Fibroblast of lung (primary cell): ENCODE data around the gene ETV6. TPM values are rescaled to one million over a fixed set of nuclear protein-coding genes. Genes with fewer than 3 reads are reported as not detected.

ENCODE experiments used
- DNase-seq, 2 donors: peaks; one replicate each; pipeline versions ENCODE4 v3.0.0 to v3.0.0-alpha.2; 2010; ENCODE audit warnings: low read depth in 2 of 2
- H2AFZ ChIP-seq: 2 replicates; pipeline ENCODE4 v1.5.1; 2012; ENCODE audit warnings: low read length, control low read depth, inconsistent platforms
- H3K27ac ChIP-seq: 2 replicates; pipeline ENCODE4 v1.5.1; 2011; ENCODE audit warnings: low read length, control low read depth; ENCODE audit not compliant: insufficient read depth
- H3K27me3 ChIP-seq: 2 replicates; pipeline ENCODE4 v1.5.1; 2011; ENCODE audit warnings: mild to moderate bottlenecking, low read length; ENCODE audit not compliant: control insufficient read depth, insufficient read depth
- H3K36me3 ChIP-seq: 2 replicates; pipeline ENCODE4 v1.5.1; 2011; ENCODE audit warnings: low read length; ENCODE audit not compliant: control insufficient read depth, insufficient read depth
- H3K4me1 ChIP-seq: 2 replicates; pipeline ENCODE4 v1.5.1; 2011; ENCODE audit warnings: low read length; ENCODE audit not compliant: control insufficient read depth, insufficient read depth; ENCODE audit errors: extremely low read depth
- H3K4me2 ChIP-seq: 2 replicates; pipeline ENCODE4 v1.5.1; 2011; ENCODE audit warnings: low read length, control low read depth; ENCODE audit not compliant: insufficient read depth; ENCODE audit errors: extremely low read depth
- H3K4me3 ChIP-seq, 4 experiments: fragments of 200-600 bp in 1 of 4; sonication (generic) in 1 of 4; replicated peaks in 1 of 4; 2 replicates each; pipeline ENCODE4 v1.5.1; 2011 to 2016; ENCODE audit warnings: low read length in 4 of 4, low read depth in 3 of 4, mild to moderate bottlenecking in 3 of 4, control low read depth in 2 of 4, inconsistent platforms in 1 of 4, mixed read lengths in 1 of 4; ENCODE audit not compliant: insufficient read depth in 1 of 4; ENCODE audit errors: control extremely low read depth in 1 of 4
- H3K79me2 ChIP-seq: 2 replicates; pipeline ENCODE4 v1.5.1; 2012; ENCODE audit warnings: mild to moderate bottlenecking, low read length, inconsistent platforms; ENCODE audit not compliant: control insufficient read depth, insufficient read depth
- H3K9ac ChIP-seq: 2 replicates; pipeline ENCODE4 v1.5.1; 2011; ENCODE audit warnings: mild to moderate bottlenecking, low read length, control low read depth; ENCODE audit not compliant: insufficient read depth
- H3K9me3 ChIP-seq: 2 replicates; pipeline ENCODE4 v1.5.1; 2012; ENCODE audit warnings: low read depth, low read length; ENCODE audit not compliant: control insufficient read depth, insufficient read depth
- H4K20me1 ChIP-seq: 2 replicates; pipeline ENCODE4 v1.5.1; 2011; ENCODE audit warnings: low read length; ENCODE audit not compliant: control insufficient read depth, insufficient read depth; ENCODE audit errors: extremely low read depth
- CTCF ChIP-seq, 2 donors: IDR thresholded peaks in 1 of 2; conservative IDR thresholded peaks in 1 of 2; 1 replicate in 1 of 2; 2 replicates in 1 of 2; pipeline ENCODE4 v1.5.1; 2011 to 2012; ENCODE audit warnings: low read length in 2 of 2, control low read depth in 1 of 2, inconsistent platforms in 1 of 2, low read depth in 1 of 2, mild to moderate bottlenecking in 1 of 2
- EZH2 ChIP-seq: IDR thresholded peaks from 2 replicates; pipeline ENCODE4 v1.5.1; 2012; ENCODE audit warnings: low read length, control low read depth, mild to moderate bottlenecking; ENCODE audit errors: missing control alignments
- polyA plus RNA-seq, 2 donors: library from polyadenylated mRNA; depleted of rRNA in 1 of 2; stranded (reverse) in 1 of 2; unstranded in 1 of 2; fragments of >200 nt; gene quantifications; 2 replicates each; pipeline ENCODE4 v1.2.1, GENCODE V29; 2011 to 2012; ENCODE audit warnings: missing spikeins in 1 of 2
- total RNA-seq: library from RNA; depleted of rRNA; stranded (reverse); fragments of >200 nt; gene quantifications from 2 replicates; pipeline ENCODE4 v1.2.1, GENCODE V29; 2014

Gene ETV6
- total and polyA plus RNA-seq, 2 donors (not counting 1 experiment from before 2014, with no cell fraction given) = 4.3 to 8.9 TPM

DNA sequence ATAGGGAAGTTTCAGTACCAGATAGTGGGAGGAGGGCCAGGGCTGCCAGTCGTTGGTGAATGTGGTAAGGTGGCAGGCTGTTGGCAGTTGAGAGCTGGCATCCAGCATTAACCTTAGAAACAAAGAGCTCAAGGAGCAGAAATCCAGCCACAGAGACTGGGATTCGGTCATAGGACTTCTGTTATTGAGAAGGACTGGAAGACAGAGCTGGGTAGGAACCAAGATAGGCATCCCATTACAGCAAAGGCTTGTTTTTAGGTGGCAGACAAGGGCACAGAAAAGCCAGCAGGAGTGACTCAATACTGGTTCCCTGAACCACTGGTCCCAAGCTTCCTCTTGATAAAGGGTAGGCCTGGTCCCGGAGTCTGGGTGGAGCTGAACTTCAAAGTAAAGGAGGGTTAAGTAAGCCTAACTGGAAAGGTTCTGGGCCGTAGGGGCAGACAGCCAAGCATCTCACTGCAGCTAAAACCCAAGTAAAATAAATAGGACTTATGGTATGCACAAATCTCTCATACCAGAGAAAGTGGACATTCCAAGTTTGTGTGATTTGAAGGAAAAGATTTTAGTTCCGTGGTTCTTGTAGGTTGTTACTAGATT is 147.9 kb downstream of the ETV6 start:
- H3K9ac ChIP-seq = no peak overlapping the region
- H3K4me1 ChIP-seq = peaks cover 16% of the 10 kb centered on the region
- TF ChIP-seq EZH2 (no peak), CTCF (conservative IDR thresholded peaks at IDR 0.05 in 1 of 2, IDR thresholded peaks at IDR 0.05 in 1 of 2; ENCODE audit: low read depth in 1 of 2, low read length in 2 of 2) (no peak)
- H3K27me3 ChIP-seq = no peaks in the 10 kb centered on the region
- H3K4me3 ChIP-seq = no peak overlapping the region
- peak; percentile 72 to 99 for DNase-seq
- H3K27ac ChIP-seq = peak overlapping the region; percentile 49
- H4K20me1 ChIP-seq = no peaks in the 10 kb centered on the region
- no peaks in the 10 kb centered on the region for H3K36me3 ChIP-seq
- no peaks in the 10 kb centered on the region for H3K9me3 ChIP-seq
- no peak overlapping the region for H3K4me2 ChIP-seq
- H2AFZ ChIP-seq = no peak overlapping the region
- H3K79me2 ChIP-seq = no peaks in the 10 kb centered on the region

DNA sequence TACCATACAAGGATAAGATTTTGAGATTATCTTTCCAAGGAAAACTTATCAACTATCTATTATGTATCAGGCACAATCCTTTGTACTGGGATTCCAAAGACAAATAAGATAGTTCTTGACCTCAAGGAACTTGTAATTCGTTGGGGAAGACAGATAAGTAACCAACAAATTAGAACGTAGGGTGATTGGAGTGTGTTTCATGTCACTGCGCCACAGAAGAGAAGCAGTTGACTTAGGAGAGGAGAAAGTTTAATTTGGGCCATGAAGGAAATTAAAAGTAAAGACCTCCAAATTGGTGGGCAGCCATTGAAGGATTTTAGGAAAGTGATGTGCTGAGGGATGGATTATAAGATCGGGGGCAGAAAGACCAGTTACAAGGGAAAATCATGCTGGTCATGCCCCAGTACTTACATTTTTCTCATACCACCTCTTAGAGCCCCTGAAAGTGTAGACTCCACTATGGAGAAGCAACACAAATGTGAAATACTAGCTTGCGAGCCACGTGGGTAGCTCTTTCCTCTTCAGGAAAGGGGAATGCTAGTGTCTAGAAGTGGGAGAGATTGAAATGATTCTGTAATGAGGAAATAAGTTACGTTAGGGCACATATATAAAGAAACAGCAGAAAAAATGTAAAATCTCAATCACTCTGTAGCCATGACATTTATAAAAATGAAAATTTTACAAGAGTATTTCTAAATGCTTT is 148.7 kb downstream of the ETV6 start:
- TF ChIP-seq EZH2 (no peak), CTCF (conservative IDR thresholded peaks at IDR 0.05 in 1 of 2, IDR thresholded peaks at IDR 0.05 in 1 of 2; ENCODE audit: low read depth in 1 of 2, low read length in 2 of 2) (no peak)
- Histone ChIP-seq H3K36me3 (no peaks in the 10 kb centered on the region), H2AFZ (no peak overlapping the region), H3K4me3 (no peak overlapping the region), H3K27ac (peak overlapping the region; percentile 22), H3K79me2 (no peaks in the 10 kb centered on the region), H3K27me3 (no peaks in the 10 kb centered on the region), H4K20me1 (no peaks in the 10 kb centered on the region), H3K4me1 (peaks cover 16% of the 10 kb centered on the region), H3K9me3 (no peaks in the 10 kb centered on the region), H3K4me2 (no peak overlapping the region), H3K9ac (no peak overlapping the region)
- peak in 1 of 2 donors; percentile 28 for DNase-seq

DNA sequence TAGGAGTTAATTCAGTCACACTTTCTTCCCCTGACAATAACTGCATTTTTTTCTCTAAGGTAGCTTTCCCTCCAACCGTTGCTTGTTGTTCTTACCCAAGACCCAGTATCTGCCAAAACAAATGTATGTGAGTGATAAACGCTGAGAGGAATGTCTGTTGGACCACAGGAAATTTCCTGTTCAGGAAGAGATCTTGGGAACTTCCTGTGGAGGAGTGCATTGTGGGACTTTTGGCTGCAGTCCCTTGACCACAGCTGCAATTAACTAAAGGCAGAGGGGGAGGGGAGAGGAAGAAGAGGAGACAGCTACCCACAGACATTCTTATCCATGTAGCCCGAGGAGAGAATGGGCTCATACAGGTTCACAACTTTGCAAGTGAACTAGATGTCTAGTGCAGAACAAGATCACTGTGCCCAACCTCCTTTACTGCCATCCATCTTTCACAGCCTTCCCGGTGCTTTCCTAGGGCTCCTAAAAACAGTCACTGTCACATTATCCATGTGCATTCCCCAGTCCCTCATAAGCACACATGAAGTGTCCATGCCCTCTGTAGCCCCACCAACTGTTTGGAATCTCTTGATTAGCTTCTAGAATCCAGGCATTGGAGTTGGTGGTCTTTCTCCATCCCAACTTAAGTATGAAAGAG is 149.5 kb downstream of the ETV6 start:
- H3K36me3 ChIP-seq = no peaks in the 10 kb centered on the region
- DNase-seq = peak; percentile 58 to 96
- H3K79me2 ChIP-seq = no peaks in the 10 kb centered on the region
- H2AFZ ChIP-seq = no peak overlapping the region
- H3K9me3 ChIP-seq = no peaks in the 10 kb centered on the region
- H3K4me1 ChIP-seq = peaks cover 16% of the 10 kb centered on the region
- H4K20me1 ChIP-seq = no peaks in the 10 kb centered on the region
- H3K27me3 ChIP-seq = no peaks in the 10 kb centered on the region
- TF ChIP-seq EZH2 (no peak), CTCF (conservative IDR thresholded peaks at IDR 0.05 in 1 of 2, IDR thresholded peaks at IDR 0.05 in 1 of 2; ENCODE audit: low read depth in 1 of 2, low read length in 2 of 2) (no peak)
- H3K27ac ChIP-seq = no peak overlapping the region
- H3K4me2 ChIP-seq = no peak overlapping the region
- H3K4me3 ChIP-seq = no peak overlapping the region
- H3K9ac ChIP-seq = no peak overlapping the region
